NB4 (cell line): ENCODE results near the gene MEGF9.

ENCODE experiments used
- DNase-seq: peaks from one replicate; pipeline ENCODE4 v3.0.0; 2010; ENCODE audit warnings: low read depth
- H3K4me3 ChIP-seq: one replicate; pipeline ENCODE4 v1.5.1; 2011; ENCODE audit warnings: mild to moderate bottlenecking, low read depth, low read length, moderate library complexity
- CTCF ChIP-seq: IDR thresholded peaks from one replicate; pipeline ENCODE4 v1.5.1; 2012; ENCODE audit warnings: low read depth, low read length
- MAX ChIP-seq: IDR thresholded peaks from 2 replicates; pipeline ENCODE4 v1.6.1; 2011; ENCODE audit warnings: low read depth, low read length
- MYC ChIP-seq: IDR thresholded peaks from 2 replicates; pipeline ENCODE4 v1.6.1; 2011; ENCODE audit warnings: low read depth, low read length
- POLR2A ChIP-seq: IDR thresholded peaks from 2 replicates; pipeline ENCODE4 v1.6.1; 2011; ENCODE audit warnings: mild to moderate bottlenecking; ENCODE audit not compliant: insufficient read length; ENCODE audit errors: extremely low read depth

The MEGF9 gene

GRCh38 chr9:120579139-120580050, 134.9 kb downstream of the MEGF9 start:
- peak overlapping the region; percentile 94 for H3K4me3 ChIP-seq
- TF ChIP-seq MAX (no peak), POLR2A (no peak), MYC (no peak), CTCF (no peak)
- DNase-seq, result peak; percentile 28

- no peak for TF ChIP-seq CTCF
- no peak for TF ChIP-seq MAX
- no peak for TF ChIP-seq POLR2A
- no peak for TF ChIP-seq MYC
- no peak overlapping the region for H3K4me3 ChIP-seq
- DNase-seq, result no peak
These were observed 139.8 kb downstream of the MEGF9 start for GRCh38 chr9:120574473-120574872.

- no peak overlapping the region for H3K4me3 ChIP-seq
- no peak for TF ChIP-seq MAX
- TF ChIP-seq MYC, result no peak
- no peak for TF ChIP-seq CTCF
- TF ChIP-seq POLR2A, result no peak
- DNase-seq, result no peak
These were observed 141.8 kb downstream of the MEGF9 start for GRCh38 chr9:120572472-120572871.

- H3K4me3 ChIP-seq, result no peak overlapping the region
- TF ChIP-seq MYC (no peak), MAX (no peak), CTCF (no peak), POLR2A (no peak)
- DNase-seq, result no peak
These were observed 142.6 kb downstream of the MEGF9 start for GRCh38 chr9:120571443-120572257.

- TF ChIP-seq CTCF (no peak), POLR2A (no peak), MYC (no peak), MAX (no peak)
- no peak for DNase-seq
- H3K4me3 ChIP-seq, result no peak overlapping the region
These were observed 144.0 kb downstream of the MEGF9 start for GRCh38 chr9:120570296-120570695.
